Esophagus muscularis mucosa (tissue), 3 donors: ENCODE results near the gene ZNF223.

ENCODE experiments used
- CTCF ChIP-seq, 3 experiments: fragments of 200-600 bp in 2 of 3; fragments of 450-650 bp in 1 of 3; sonication (generic) in 2 of 3; IDR thresholded peaks; one replicate each; pipeline ENCODE4 v1.5.1; 2017 to 2019; ENCODE audit warnings: antibody characterized with exemption in 3 of 3, mild to moderate bottlenecking in 2 of 3, moderate library complexity in 1 of 3
- POLR2A ChIP-seq: fragments of 450-650 bp; IDR thresholded peaks from one replicate; pipeline ENCODE4 v1.6.1; 2017; ENCODE audit warnings: antibody characterized with exemption, moderate library complexity, mild to moderate bottlenecking, low read depth
- POLR2AphosphoS5 ChIP-seq, 2 donors: sonication (generic); formaldehyde crosslinking; IDR thresholded peaks; one replicate each; pipeline ENCODE4 v1.6.1; 2017; ENCODE audit warnings: antibody characterized with exemption in 2 of 2

GRCh38 chr19:44111910-44112463 is 60.2 kb downstream of the ZNF223 start:
- TF ChIP-seq POLR2AphosphoS5 (IDR thresholded peaks at IDR 0.05) (no peak), POLR2A (no peak), CTCF (IDR thresholded peaks at IDR 0.05) (no peak)
